Sigmoid colon (tissue), 7 donors: Measurements from ENCODE around the gene CYP11A1. TPM values are rescaled to one million over a fixed set of nuclear protein-coding genes. Genes with fewer than 3 reads are reported as not detected.
A peak's percentile ranks its signal among the peaks of the same experiment; 100 is the strongest.

ENCODE experiments used
- DNase-seq: peaks from one replicate; pipeline ENCODE4 v3.0.0-alpha.2; 2019
- H3K27ac ChIP-seq, 4 donors: fragments of 200-600 bp; sonication (generic); one replicate each; pipeline ENCODE4 v1.5.1; 2016 to 2019; ENCODE audit warnings: mild to moderate bottlenecking in 1 of 4
- H3K27me3 ChIP-seq, 3 donors: fragments of 200-600 bp; sonication (generic); one replicate each; pipeline ENCODE4 v1.5.1; 2019; ENCODE audit warnings: mild to moderate bottlenecking in 1 of 3
- H3K36me3 ChIP-seq, 4 donors: fragments of 200-600 bp; sonication (generic); one replicate each; pipeline ENCODE4 v1.5.1; 2016 to 2019
- H3K4me1 ChIP-seq, 4 donors: fragments of 200-600 bp; sonication (generic); one replicate each; pipeline ENCODE4 v1.5.1; 2017 to 2019
- H3K4me3 ChIP-seq, 4 donors: fragments of 200-600 bp; sonication (generic); one replicate each; pipeline ENCODE4 v1.5.1; 2017 to 2019; ENCODE audit warnings: mild to moderate bottlenecking in 2 of 4, moderate library complexity in 1 of 4
- H3K9me3 ChIP-seq, 4 donors: fragments of 200-600 bp in 3 of 4; sonication (generic) in 3 of 4; one replicate each; pipeline versions ENCODE4 v1.5.1 to v1.6.1; 2013 to 2019
- CTCF ChIP-seq, 4 experiments: fragments of 450-650 bp in 3 of 4; fragments of 200-600 bp in 1 of 4; IDR thresholded peaks; one replicate each; pipeline ENCODE4 v1.5.1; 2016 to 2019; ENCODE audit warnings: antibody characterized with exemption in 4 of 4, mild to moderate bottlenecking in 3 of 4, moderate library complexity in 2 of 4
- EP300 ChIP-seq, 4 donors: sonication (generic); formaldehyde crosslinking; IDR thresholded peaks; one replicate each; pipeline ENCODE4 v1.6.1; 2017; ENCODE audit warnings: antibody characterized with exemption in 4 of 4
- POLR2A ChIP-seq, 2 donors: fragments of 450-650 bp; IDR thresholded peaks; one replicate each; pipeline ENCODE4 v1.6.1; 2016; ENCODE audit warnings: antibody characterized with exemption in 2 of 2, mild to moderate bottlenecking in 2 of 2, moderate library complexity in 2 of 2
- POLR2AphosphoS5 ChIP-seq, 4 donors: sonication (generic); formaldehyde crosslinking; IDR thresholded peaks; one replicate each; pipeline ENCODE4 v1.6.1; 2017; ENCODE audit warnings: antibody characterized with exemption in 4 of 4
- WGBS, 2 donors: extraction: QIAGEN DNeasy Blood & Tissue Kit; methylation state at CpG; one replicate each; pipeline ENCODE4 v1.1.7; 2013; 5-methylcytosine and 5-hydroxymethylcytosine counted together
- intact Hi-C: fragments of 100-400 bp; cut with DNase I; formaldehyde crosslinking; loops from one replicate; pipeline ENCODE4 v1.15.1; 2023
- polyA plus RNA-seq, 3 donors: library from polyadenylated mRNA; stranded (reverse); fragments of 200-250 nt; gene quantifications; one replicate each; pipeline ENCODE4 v1.2.3, GENCODE V29; 2013
- total RNA-seq, 4 donors: library from RNA; depleted of rRNA; stranded (reverse); fragments of >200 nt; gene quantifications; one replicate each; pipeline ENCODE4 v1.1.0, GENCODE V29; 2016
- donor health status: healthy with polysubstance abuse.
- donor health status: Bipolar disorder and iron deficiency.
- donor health status: healthy.

Gene CYP11A1
- total and polyA plus RNA-seq, 7 donors = 0.22 to 1.7 (median 0.49) TPM; not detected in 2

- Histone ChIP-seq H3K4me3 (no peak overlapping the region), H3K36me3 (no peaks in the 10 kb centered on the region), H3K27ac (no peak overlapping the region), H3K9me3 (no peaks in the 10 kb centered on the region), H3K27me3 (peaks cover 0 to 8% (median 0%) of the 10 kb centered on the region in 3 donors), H3K4me1 (peaks cover 0 to 14% (median 10%) of the 10 kb centered on the region in 4 donors)
- intact Hi-C loops = loop anchor here (10.0 kb wide), 1 partner anchor 576 kb away; the partner anchor contains the start of gene RPP25
- TF ChIP-seq POLR2A (IDR thresholded peaks at IDR 0.05) (no peak), EP300 (IDR thresholded peaks at IDR 0.05) (no peak), POLR2AphosphoS5 (IDR thresholded peaks at IDR 0.05) (no peak), CTCF (IDR thresholded peaks at IDR 0.05) (no peak)
- no peak for DNase-seq
- 17 to 21% methylated on average over 9 of the region's 9 CpGs for WGBS, 2 donors
These were observed 11.4 kb upstream of the CYP11A1 start for GRCh38 chr15:74378848-74379247.

- no peaks in the 10 kb centered on the region for H3K36me3 ChIP-seq
- no peaks in the 10 kb centered on the region for H3K9me3 ChIP-seq
- peaks cover 0 to 8% (median 0%) of the 10 kb centered on the region in 3 donors for H3K27me3 ChIP-seq
- no peak overlapping the region for H3K27ac ChIP-seq
- WGBS, 2 donors = 81 to 84% methylated on average over 15 of the region's 15 CpGs
- intact Hi-C loops = loop anchor here (10.0 kb wide), 1 partner anchor 577 kb away; the partner anchor contains the start of gene RPP25
- TF ChIP-seq POLR2A (IDR thresholded peaks at IDR 0.05) (no peak), CTCF (IDR thresholded peaks at IDR 0.05) (no peak), EP300 (IDR thresholded peaks at IDR 0.05) (no peak)
- DNase-seq = peak; percentile 48
- no peak overlapping the region for H3K4me3 ChIP-seq
- H3K4me1 ChIP-seq = peaks cover 0 to 19% (median 12%) of the 10 kb centered on the region in 4 donors
These were observed 10.7 kb upstream of the CYP11A1 start for GRCh38 chr15:74377831-74378766.

GRCh38 chr15:74376825-74377581 lies 9.6 kb upstream of the CYP11A1 start:
- DNase-seq = peak; percentile 40
- H3K36me3 ChIP-seq = no peaks in the 10 kb centered on the region
- H3K27ac ChIP-seq = no peak overlapping the region
- no peak overlapping the region for H3K4me3 ChIP-seq
- intact Hi-C loops = loop anchor here (10.0 kb wide), 1 partner anchor 578 kb away; the partner anchor contains the start of gene RPP25
- H3K9me3 ChIP-seq = no peaks in the 10 kb centered on the region
- H3K4me1 ChIP-seq = peaks cover 0 to 19% (median 12%) of the 10 kb centered on the region in 4 donors
- H3K27me3 ChIP-seq = peaks cover 0 to 7% (median 0%) of the 10 kb centered on the region in 3 donors
- 59 to 61% methylated on average over 6 of the region's 6 CpGs for WGBS, 2 donors
- TF ChIP-seq CTCF (IDR thresholded peaks at IDR 0.05) = no peak
- no peak for TF ChIP-seq EP300 (IDR thresholded peaks at IDR 0.05)
- no peak for TF ChIP-seq POLR2AphosphoS5 (IDR thresholded peaks at IDR 0.05)
- no peak for TF ChIP-seq POLR2A (IDR thresholded peaks at IDR 0.05)

- Histone ChIP-seq H3K4me1 (peaks cover 0 to 19% (median 12%) of the 10 kb centered on the region in 4 donors), H3K27ac (no peak overlapping the region), H3K9me3 (no peaks in the 10 kb centered on the region), H3K36me3 (no peaks in the 10 kb centered on the region), H3K27me3 (no peaks in the 10 kb centered on the region), H3K4me3 (no peak overlapping the region)
- intact Hi-C loops = loop anchor here (10.0 kb wide), 1 partner anchor 579 kb away; the partner anchor contains the start of gene RPP25
- TF ChIP-seq CTCF (IDR thresholded peaks at IDR 0.05) = no peak
- TF ChIP-seq POLR2AphosphoS5 (IDR thresholded peaks at IDR 0.05) = no peak
- no peak for TF ChIP-seq POLR2A (IDR thresholded peaks at IDR 0.05)
- DNase-seq = peak; percentile 54
- WGBS, 2 donors = 76 to 88% methylated on average over 1 of the region's 1 CpG
These were observed 8.8 kb upstream of the CYP11A1 start for GRCh38 chr15:74376226-74376625.
